ENCODE measurements around the gene CBARP.

Gene CBARP

GRCh38 chr19:1273263-1274041 lies 35.6 kb upstream of the CBARP start:
- no peaks in the 10 kb centered on the region for H3K9me3 ChIP-seq (replicated peaks; ENCODE audit: low read length)
- no peaks in the 10 kb centered on the region for H3K27me3 ChIP-seq (ENCODE audit: control insufficient read depth, insufficient read depth, low read length)
- H3K4me3 ChIP-seq (ENCODE audit: low read length) = no peak overlapping the region
- peaks cover 67% of the 10 kb centered on the region for H3K4me1 ChIP-seq (ENCODE audit: control insufficient read depth, insufficient read depth, low read length)
- no peak overlapping the region for H3K9ac ChIP-seq (ENCODE audit: low read depth, low read length)
- peaks cover 51% of the 10 kb centered on the region for H3K36me3 ChIP-seq (ENCODE audit: insufficient read depth, low read length)
- peak overlapping the region; percentile 96 for H3K4me2 ChIP-seq (ENCODE audit: low read length)

DNA sequence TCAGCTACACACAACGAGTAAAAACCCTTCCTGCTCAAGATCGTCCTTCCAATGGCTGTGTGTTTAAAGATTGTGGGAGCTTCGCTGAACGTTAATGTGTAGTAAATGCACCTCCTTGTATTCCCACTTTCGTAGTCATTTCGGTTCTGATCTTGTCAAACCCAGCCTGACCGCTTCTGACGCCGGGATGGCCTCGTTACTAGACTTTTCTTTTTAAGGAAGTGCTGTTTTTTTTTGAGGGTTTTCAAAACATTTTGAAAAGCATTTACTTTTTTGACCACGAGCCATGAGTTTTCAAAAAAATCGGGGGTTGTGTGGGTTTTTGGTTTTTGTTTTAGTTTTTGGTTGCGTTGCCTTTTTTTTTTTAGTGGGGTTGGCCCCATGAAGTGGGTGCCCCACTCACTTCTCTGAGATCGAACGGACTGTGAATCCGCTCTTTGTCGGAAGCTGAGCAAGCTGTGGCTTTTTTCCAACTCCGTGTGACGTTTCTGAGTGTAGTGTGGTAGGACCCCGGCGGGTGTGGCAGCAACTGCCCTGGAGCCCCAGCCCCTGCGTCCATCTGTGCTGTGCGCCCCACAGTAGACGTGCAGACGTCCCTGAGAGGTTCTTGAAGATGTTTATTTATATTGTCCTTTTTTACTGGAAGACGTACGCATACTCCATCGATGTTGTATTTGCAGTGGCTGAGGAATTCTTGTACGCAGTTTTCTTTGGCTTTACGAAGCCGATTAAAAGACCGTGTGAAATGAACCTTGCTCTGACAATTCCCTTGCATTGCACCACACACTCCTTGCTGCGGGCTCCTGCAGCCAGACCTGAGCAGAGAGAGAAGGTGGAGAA lies 34.8 kb upstream of the CBARP start:
- Histone ChIP-seq H3K36me3 (ENCODE audit: insufficient read depth, low read length) (peaks cover 51% of the 10 kb centered on the region), H3K27me3 (ENCODE audit: control insufficient read depth, insufficient read depth, low read length) (no peaks in the 10 kb centered on the region), H3K4me2 (ENCODE audit: low read length) (peak overlapping the region; percentile 100), H3K4me1 (ENCODE audit: control insufficient read depth, insufficient read depth, low read length) (peaks cover 75% of the 10 kb centered on the region), H3K9ac (ENCODE audit: low read depth, low read length) (no peak overlapping the region), H3K4me3 (ENCODE audit: low read length) (peak overlapping the region; percentile 83), H3K9me3 (replicated peaks; ENCODE audit: low read length) (no peaks in the 10 kb centered on the region)

- peak overlapping the region; percentile 96 for H3K9ac ChIP-seq (ENCODE audit: low read depth, low read length)
Measured at GRCh38 chr19:1271528-1272422, 34.0 kb upstream of the CBARP start.

DNA sequence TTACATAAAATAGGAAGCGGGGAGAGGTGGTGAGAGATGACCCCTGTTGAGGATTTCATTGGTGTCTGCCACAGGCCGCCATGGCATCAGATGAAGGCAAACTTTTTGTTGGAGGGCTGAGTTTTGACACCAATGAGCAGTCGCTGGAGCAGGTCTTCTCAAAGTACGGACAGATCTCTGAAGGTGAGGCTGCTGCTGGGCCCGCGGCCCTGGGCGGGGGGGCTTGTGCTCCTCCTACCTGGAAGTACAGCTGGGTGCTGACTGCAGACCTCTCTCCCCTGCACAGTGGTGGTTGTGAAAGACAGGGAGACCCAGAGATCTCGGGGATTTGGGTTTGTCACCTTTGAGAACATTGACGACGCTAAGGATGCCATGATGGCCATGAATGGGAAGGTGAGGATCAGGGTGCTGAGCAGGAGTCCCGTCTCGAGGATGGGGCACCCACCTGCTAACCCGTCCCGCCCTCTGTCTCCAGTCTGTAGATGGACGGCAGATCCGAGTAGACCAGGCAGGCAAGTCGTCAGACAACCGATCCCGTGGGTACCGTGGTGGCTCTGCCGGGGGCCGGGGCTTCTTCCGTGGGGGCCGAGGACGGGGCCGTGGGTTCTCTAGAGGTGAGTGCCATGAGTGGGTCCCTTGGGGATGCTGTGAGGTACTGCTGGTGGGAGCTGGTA lies 33.2 kb upstream of the CBARP start:
- H3K36me3 ChIP-seq (ENCODE audit: insufficient read depth, low read length) = peaks cover 45% of the 10 kb centered on the region
- peak overlapping the region; percentile 83 for H3K4me3 ChIP-seq (ENCODE audit: low read length)
- H3K4me2 ChIP-seq (ENCODE audit: low read length) = peak overlapping the region; percentile 100
- H3K4me1 ChIP-seq (ENCODE audit: control insufficient read depth, insufficient read depth, low read length) = peaks cover 77% of the 10 kb centered on the region
- H3K9me3 ChIP-seq (replicated peaks; ENCODE audit: low read length) = no peaks in the 10 kb centered on the region
- peak overlapping the region; percentile 96 for H3K9ac ChIP-seq (ENCODE audit: low read depth, low read length)
- no peaks in the 10 kb centered on the region for H3K27me3 ChIP-seq (ENCODE audit: control insufficient read depth, insufficient read depth, low read length)

More at GRCh38 chr19:1271528-1272422, 34.0 kb upstream of the CBARP start:
- H3K4me1 ChIP-seq (ENCODE audit: control insufficient read depth, insufficient read depth, low read length) = peaks cover 81% of the 10 kb centered on the region
- peaks cover 45% of the 10 kb centered on the region for H3K36me3 ChIP-seq (ENCODE audit: insufficient read depth, low read length)
- H3K4me3 ChIP-seq (ENCODE audit: low read length) = peak overlapping the region; percentile 83
- no peaks in the 10 kb centered on the region for H3K27me3 ChIP-seq (ENCODE audit: control insufficient read depth, insufficient read depth, low read length)
- no peaks in the 10 kb centered on the region for H3K9me3 ChIP-seq (replicated peaks; ENCODE audit: low read length)
- peak overlapping the region; percentile 100 for H3K4me2 ChIP-seq (ENCODE audit: low read length)

GRCh38 chr19:1270213-1270853 lies 32.5 kb upstream of the CBARP start:
- H3K9me3 ChIP-seq (replicated peaks; ENCODE audit: low read length) = no peaks in the 10 kb centered on the region
- peaks cover 80% of the 10 kb centered on the region for H3K4me1 ChIP-seq (ENCODE audit: control insufficient read depth, insufficient read depth, low read length)
- peak overlapping the region; percentile 96 for H3K9ac ChIP-seq (ENCODE audit: low read depth, low read length)
- H3K4me2 ChIP-seq (ENCODE audit: low read length) = peak overlapping the region; percentile 100
- H3K36me3 ChIP-seq (ENCODE audit: insufficient read depth, low read length) = peaks cover 45% of the 10 kb centered on the region
- no peaks in the 10 kb centered on the region for H3K27me3 ChIP-seq (ENCODE audit: control insufficient read depth, insufficient read depth, low read length)
- peak overlapping the region; percentile 83 for H3K4me3 ChIP-seq (ENCODE audit: low read length)

DNA sequence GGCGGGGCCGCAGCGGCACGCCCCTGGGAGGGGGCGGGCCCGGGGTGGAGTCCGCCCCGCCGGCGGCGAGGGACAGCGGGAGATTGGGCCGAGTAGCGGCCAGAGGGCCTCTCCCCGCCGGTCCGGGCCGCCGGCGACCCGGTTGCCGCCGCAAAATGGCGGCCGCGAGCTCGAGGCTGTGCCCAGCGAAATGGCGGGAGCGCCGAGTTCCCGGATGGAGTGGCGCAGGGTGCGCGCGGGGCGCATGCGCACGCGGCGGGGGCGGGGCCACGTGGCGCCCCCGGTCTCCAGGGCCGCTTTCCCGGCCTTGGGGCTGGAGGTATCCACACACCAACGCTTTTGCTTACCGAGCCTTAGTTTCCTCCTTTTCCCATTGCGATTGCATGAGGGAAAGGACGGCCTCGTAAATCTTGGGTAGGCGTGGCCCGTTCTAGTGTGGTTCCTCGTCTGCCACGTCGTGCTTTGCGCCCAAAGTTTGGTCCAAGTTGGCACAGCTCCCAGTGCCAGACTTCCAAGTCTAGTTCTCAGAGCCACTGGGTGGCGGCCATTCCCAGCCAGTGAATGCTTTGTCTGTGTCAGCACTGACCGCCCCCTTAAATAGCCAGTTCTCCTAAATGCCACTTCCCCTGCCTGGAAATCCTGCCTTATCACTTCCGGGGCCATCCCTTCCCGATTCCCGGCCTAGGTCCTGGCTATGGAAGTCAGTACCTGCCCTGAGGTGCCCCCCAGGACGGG lies 31.8 kb upstream of the CBARP start:
- Histone ChIP-seq H3K9me3 (replicated peaks; ENCODE audit: low read length) (no peaks in the 10 kb centered on the region), H3K4me1 (ENCODE audit: control insufficient read depth, insufficient read depth, low read length) (peaks cover 81% of the 10 kb centered on the region), H3K36me3 (ENCODE audit: insufficient read depth, low read length) (peaks cover 40% of the 10 kb centered on the region), H3K9ac (ENCODE audit: low read depth, low read length) (peak overlapping the region; percentile 96), H3K4me3 (ENCODE audit: low read length) (peak overlapping the region; percentile 83), H3K4me2 (ENCODE audit: low read length) (peak overlapping the region; percentile 100), H3K27me3 (ENCODE audit: control insufficient read depth, insufficient read depth, low read length) (no peaks in the 10 kb centered on the region)

DNA sequence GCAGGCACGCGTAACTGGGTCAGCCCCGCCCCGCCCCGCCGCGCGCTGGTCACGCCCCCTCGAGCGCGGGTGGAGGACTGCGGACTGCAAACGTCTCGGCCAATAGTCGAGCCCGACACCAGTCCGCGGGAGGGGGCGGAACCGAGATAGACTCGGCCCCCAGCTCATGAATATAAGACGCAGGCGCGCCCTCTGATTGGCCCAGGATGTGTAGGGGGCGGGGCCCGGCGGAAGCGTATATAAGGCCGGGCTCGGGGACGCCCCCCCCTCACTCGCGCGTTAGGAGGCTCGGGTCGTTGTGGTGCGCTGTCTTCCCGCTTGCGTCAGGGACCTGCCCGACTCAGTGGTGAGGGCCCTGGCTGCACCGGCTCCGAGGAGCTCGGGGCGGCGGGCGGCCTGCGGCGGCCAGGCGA lies 31.3 kb upstream of the CBARP start, which contains the start of gene CIRBP:
Gene CIRBP (plus strand): TSS at position 268 of the 413 bp plus-strand sequence. CDS start 1,602 bp downstream, outside the sequence.
- Histone ChIP-seq H3K36me3 (ENCODE audit: insufficient read depth, low read length) (peaks cover 34% of the 10 kb centered on the region), H3K9ac (ENCODE audit: low read depth, low read length) (peak within 1 kb of the TSS; percentile 96), H3K4me2 (ENCODE audit: low read length) (peak within 1 kb of the TSS; percentile 100), H3K4me1 (ENCODE audit: control insufficient read depth, insufficient read depth, low read length) (peaks cover 80% of the 10 kb centered on the region), H3K9me3 (replicated peaks; ENCODE audit: low read length) (no peaks in the 10 kb centered on the region), H3K4me3 (ENCODE audit: low read length) (peak within 1 kb of the TSS; percentile 83), H3K27me3 (ENCODE audit: control insufficient read depth, insufficient read depth, low read length) (no peaks in the 10 kb centered on the region)

DNA sequence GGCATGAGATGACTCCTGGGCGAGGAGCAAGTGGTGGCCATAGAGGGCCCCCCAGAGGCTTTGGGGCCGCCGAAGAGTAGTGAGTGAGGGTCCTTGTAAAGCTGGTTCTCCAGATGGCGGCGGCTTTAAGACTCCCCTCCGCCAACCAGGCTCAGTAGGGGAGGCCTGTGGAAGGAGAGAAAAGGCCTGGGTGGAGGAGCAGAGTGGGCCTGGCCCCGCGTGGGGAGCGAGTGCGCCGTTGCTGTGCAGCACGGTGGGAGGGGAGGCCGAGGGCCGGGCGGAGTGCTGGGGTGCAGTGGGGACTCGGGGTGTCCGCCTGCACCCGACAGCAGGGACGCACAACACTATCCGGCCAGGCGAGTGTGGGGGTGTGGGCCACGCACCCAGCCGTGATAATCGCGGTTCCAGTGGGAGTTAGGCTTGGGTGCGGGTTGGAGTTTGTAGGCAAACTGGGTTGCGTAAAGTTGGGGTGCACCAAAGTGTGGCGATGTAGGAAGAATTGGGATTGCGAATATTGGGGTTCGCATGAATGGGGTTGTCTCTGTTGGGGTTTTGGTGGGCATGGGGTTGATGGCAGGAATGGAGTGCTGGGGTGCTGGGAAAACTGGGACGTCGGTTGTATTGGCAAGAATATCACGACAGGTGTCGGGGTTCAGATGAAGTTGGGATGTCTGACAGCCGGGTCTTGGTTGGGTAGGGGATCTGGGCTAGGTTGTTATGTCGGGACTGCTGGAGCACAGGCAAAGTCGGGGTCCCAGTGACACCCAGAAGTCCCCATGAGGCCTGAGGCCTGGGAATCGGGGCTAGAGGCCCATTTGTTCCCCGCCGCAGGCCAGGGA lies 30.6 kb upstream of the CBARP start:
- Histone ChIP-seq H3K4me3 (ENCODE audit: low read length) (no peak overlapping the region), H3K4me2 (ENCODE audit: low read length) (peak overlapping the region; percentile 96), H3K27me3 (ENCODE audit: control insufficient read depth, insufficient read depth, low read length) (no peaks in the 10 kb centered on the region), H3K4me1 (ENCODE audit: control insufficient read depth, insufficient read depth, low read length) (peaks cover 77% of the 10 kb centered on the region), H3K9ac (ENCODE audit: low read depth, low read length) (peak overlapping the region; percentile 43), H3K36me3 (ENCODE audit: insufficient read depth, low read length) (peaks cover 28% of the 10 kb centered on the region), H3K9me3 (replicated peaks; ENCODE audit: low read length) (no peaks in the 10 kb centered on the region)

GRCh38 chr19:1267477-1268225 lies 29.8 kb upstream of the CBARP start:
- Histone ChIP-seq H3K9me3 (replicated peaks; ENCODE audit: low read length) (no peaks in the 10 kb centered on the region), H3K4me2 (ENCODE audit: low read length) (peak overlapping the region; percentile 96), H3K36me3 (ENCODE audit: insufficient read depth, low read length) (peaks cover 20% of the 10 kb centered on the region), H3K9ac (ENCODE audit: low read depth, low read length) (peak overlapping the region; percentile 80), H3K4me1 (ENCODE audit: control insufficient read depth, insufficient read depth, low read length) (peaks cover 77% of the 10 kb centered on the region), H3K27me3 (ENCODE audit: control insufficient read depth, insufficient read depth, low read length) (no peaks in the 10 kb centered on the region), H3K4me3 (ENCODE audit: low read length) (peak overlapping the region; percentile 77)
